Stimulated activated CD4-positive, alpha-beta T cell treated with anti-CD3 and anti-CD28 coated beads, Interleukin-15, amount 100 ng/mL, for 48 hours (primary cell): Measurements from ENCODE around the gene KCNG3.

Experiments used
- DNase-seq, 2 donors: peaks; one replicate each; pipeline ENCODE4 v3.0.0-alpha.2; 2020; ENCODE audit warnings: low read depth in 2 of 2

KCNG3 gene

GRCh38 chr2:42493468-42494354, at the start of gene KCNG3:
TSS of gene KCNG3 (minus strand) at chr2:42493982. CDS start at chr2:42493501, 481 bp downstream.
- peak; percentile 29 to 52 for DNase-seq

- no peak for DNase-seq
These were observed 49.1 kb upstream of the KCNG3 start for GRCh38 chr2:42542871-42543270.

GRCh38 chr2:42537493-42537892, 43.7 kb upstream of the KCNG3 start:
- no peak for DNase-seq

- no peak for DNase-seq
These were observed 38.6 kb upstream of the KCNG3 start for GRCh38 chr2:42532397-42532796.

- DNase-seq, result no peak
These were observed 29.6 kb upstream of the KCNG3 start for GRCh38 chr2:42523341-42523740.

- no peak for DNase-seq
These were observed 28.3 kb upstream of the KCNG3 start for GRCh38 chr2:42522035-42522434.

GRCh38 chr2:42519624-42520023, 25.8 kb upstream of the KCNG3 start:
- no peak for DNase-seq

- DNase-seq, result no peak
These were observed 22.7 kb upstream of the KCNG3 start for GRCh38 chr2:42516418-42516901.

- DNase-seq, result no peak
These were observed 19.6 kb upstream of the KCNG3 start for GRCh38 chr2:42513252-42513918.

- no peak for DNase-seq
These were observed 16.9 kb upstream of the KCNG3 start for GRCh38 chr2:42510608-42511243.

GRCh38 chr2:42510191-42510590, 16.4 kb upstream of the KCNG3 start:
- no peak for DNase-seq

GRCh38 chr2:42504364-42505230, 10.8 kb upstream of the KCNG3 start:
- no peak for DNase-seq

GRCh38 chr2:42503291-42503690, 9.5 kb upstream of the KCNG3 start:
- DNase-seq, result no peak

- no peak for DNase-seq
These were observed 4.7 kb upstream of the KCNG3 start for GRCh38 chr2:42498497-42498896.

- DNase-seq, result no peak
These were observed 1.8 kb upstream of the KCNG3 start for GRCh38 chr2:42495611-42496010.

GRCh38 chr2:42495234-42495581, 1.4 kb upstream of the KCNG3 start:
- no peak for DNase-seq

- DNase-seq, result peak; percentile 41 to 66
These were observed 812 bp upstream of the KCNG3 start for GRCh38 chr2:42494355-42495233.

- DNase-seq, result peak; percentile 15 to 38
These were observed 903 bp downstream of the KCNG3 start for GRCh38 chr2:42492691-42493467.

GRCh38 chr2:42488297-42488696, 5.5 kb downstream of the KCNG3 start:
- no peak for DNase-seq
